Measurements from ENCODE around the gene KSR2.

KSR2 gene

GRCh38 chr12:117481470-117481869, 487.3 kb downstream of the KSR2 start:
- no peak for DNase-seq

- no peak for DNase-seq
Measured at GRCh38 chr12:117476341-117476740, 492.4 kb downstream of the KSR2 start.

DNA sequence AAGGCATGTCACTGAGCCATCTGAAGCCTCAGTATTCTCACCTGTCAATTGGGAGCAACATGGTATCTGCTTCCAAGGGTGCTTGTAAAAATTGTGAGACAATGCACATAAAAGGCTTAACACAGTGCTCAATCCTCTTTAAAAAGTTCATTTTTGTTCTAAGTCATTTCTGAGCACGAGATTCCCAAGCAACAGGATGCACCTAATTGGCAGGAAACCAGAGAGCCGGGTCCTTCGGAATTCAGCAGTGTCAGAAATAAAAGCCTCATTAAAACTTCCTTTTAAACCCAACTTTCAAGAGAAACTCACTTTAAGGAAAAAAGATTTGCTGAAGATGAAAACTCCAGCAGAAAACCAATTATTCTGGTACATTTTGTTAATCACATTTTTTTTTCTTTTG, 494.9 kb downstream of the KSR2 start:
- no peak for DNase-seq

GRCh38 chr12:117472983-117473382, 495.8 kb downstream of the KSR2 start:
- no peak for DNase-seq

GRCh38 chr12:117470804-117471203, 498.0 kb downstream of the KSR2 start:
- DNase-seq: no peak

- no peak for DNase-seq
Measured at GRCh38 chr12:117469883-117470483, 498.8 kb downstream of the KSR2 start.

DNA sequence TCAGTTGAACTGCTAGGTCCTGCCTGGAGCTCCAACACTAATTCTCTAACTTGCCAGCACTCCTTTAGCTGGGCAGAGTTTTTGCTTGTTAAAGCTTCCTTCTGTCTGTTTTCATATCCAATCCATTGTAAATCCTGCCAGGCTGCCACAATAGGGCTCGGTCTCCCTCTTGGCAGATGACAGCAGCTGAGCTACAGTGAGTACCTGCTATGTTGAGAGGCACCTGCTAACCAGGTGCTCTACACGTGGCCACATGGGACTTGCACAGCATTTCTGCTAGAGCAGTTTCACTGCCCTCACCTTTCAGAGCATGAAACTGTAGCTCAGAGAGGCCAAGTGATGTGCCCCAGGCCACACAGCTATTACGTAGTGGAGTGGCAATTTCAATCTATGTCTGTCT, 500.8 kb downstream of the KSR2 start:
- DNase-seq: peak; percentile 21

DNA sequence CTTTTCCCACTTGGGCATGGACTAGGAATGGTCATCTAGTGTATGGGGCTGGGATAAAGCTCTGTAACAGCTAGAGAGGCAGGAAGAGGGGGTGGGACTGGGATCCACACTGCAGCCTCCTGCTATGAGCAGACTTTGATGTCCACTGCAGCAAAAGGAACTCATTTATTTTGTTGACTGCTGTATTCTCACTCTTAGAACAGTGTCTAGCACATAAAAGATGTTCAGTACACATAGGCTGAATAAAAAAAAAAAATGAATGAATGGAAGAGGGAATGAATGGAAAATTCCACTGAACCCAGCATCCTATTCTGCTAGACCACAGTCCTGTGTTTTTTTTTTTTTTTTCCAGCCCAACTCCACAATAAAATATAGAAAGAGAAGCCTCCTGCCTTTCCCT, 501.2 kb downstream of the KSR2 start:
- DNase-seq: no peak

DNA sequence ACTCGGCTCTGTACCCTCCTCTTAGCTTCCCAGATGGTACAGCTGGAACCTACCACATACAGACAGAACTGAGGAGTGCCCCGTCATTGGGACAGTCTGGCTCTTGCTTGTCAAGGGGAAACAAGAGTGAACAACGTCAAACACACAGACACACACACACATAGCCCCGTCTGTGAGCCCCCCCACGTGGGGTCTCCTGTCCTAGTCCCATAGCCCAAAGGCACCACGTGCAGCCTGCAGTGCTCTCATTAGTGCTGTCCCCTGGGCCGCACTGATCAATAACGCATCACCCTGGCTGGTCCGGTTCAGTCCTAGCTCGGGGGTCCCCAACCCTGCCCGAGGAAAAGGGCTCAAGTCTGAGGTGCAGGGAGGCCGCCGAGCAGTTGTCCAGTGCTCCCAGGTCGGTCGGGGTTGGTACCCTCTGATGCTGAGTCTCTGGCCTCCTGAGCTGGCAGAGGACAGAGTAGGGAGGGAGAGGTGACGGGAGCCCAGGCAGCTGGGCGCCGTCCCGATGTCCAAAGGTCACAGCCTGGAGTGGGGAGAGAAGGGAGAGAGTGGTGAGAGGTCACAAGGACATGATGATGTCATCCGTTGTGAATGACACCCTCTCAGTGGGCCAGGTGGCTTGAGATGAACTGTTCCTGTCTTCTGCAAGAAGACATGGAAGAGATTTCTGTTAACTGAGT, 502.0 kb downstream of the KSR2 start:
- DNase-seq: no peak

DNA sequence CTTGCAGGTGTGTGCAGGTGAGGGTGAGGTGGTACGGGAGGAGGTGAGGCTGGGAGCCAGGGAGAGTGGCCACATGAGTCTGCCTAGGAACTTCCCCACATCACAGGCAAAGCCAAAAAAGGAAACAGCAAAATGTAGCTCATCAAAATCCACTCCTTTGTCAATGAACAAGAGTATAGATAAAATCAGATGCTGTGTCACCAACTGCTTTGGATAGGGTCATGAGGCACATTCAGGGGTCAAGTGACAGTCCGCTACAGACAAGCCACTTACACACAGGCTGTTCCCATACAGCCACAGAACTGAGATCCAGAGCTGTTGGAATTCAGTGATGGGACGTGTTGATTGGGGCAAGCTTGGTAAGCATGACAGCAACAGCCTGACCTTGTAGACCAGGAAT, 507.1 kb downstream of the KSR2 start:
- no peak for DNase-seq

GRCh38 chr12:117459229-117459628, 509.6 kb downstream of the KSR2 start:
- DNase-seq: no peak

- DNase-seq: no peak
Measured at GRCh38 chr12:117457189-117457588, 511.6 kb downstream of the KSR2 start.

- no peak for DNase-seq
Measured at GRCh38 chr12:117456076-117456475, 512.7 kb downstream of the KSR2 start.

DNA sequence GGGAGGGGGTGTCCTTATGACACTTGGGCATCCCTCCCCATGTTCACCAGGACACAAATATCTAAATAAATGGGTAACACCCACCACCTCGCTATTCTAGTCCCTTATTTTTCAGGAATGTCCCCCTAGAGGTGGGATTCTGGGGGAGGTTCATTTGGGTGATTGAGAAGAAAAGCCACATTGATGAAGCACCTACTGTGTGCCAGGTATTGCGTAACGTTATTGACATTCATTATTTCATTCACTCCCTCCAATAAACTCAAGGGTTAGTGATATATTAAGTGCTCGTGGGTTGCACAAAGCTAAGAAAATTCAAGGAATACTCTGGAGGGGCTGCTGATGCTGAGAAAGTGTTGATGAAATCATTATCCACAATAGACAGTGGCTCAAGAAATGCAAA, 514.8 kb downstream of the KSR2 start:
- no peak for DNase-seq

- DNase-seq: no peak
Measured at GRCh38 chr12:117452112-117452511, 516.7 kb downstream of the KSR2 start.

- DNase-seq: no peak
Measured at GRCh38 chr12:117450209-117450608, 518.6 kb downstream of the KSR2 start.

- DNase-seq: no peak
Measured at GRCh38 chr12:117447665-117448366, 521.0 kb downstream of the KSR2 start.

DNA sequence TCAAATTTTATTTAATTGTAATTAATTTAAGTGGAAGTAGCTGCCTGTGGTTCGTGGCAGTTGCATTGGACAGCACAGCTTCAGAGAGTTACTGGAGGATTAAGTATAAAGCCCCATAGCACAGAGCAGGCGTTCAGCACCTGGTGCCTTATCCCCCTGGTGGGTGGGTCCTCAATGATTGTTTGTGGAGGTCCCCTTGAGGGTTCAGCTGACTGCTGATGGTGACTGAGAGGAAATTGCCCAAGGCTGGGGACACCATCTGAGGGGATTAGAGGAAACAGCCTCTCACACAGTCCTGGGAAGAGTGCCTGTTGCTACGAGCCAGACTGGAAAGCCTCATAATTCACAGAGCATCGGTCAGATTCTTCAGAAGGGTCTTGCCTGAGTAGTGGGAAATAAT, 524.0 kb downstream of the KSR2 start:
- no peak for DNase-seq

- DNase-seq: no peak
Measured at GRCh38 chr12:117441751-117442150, 527.0 kb downstream of the KSR2 start.

DNA sequence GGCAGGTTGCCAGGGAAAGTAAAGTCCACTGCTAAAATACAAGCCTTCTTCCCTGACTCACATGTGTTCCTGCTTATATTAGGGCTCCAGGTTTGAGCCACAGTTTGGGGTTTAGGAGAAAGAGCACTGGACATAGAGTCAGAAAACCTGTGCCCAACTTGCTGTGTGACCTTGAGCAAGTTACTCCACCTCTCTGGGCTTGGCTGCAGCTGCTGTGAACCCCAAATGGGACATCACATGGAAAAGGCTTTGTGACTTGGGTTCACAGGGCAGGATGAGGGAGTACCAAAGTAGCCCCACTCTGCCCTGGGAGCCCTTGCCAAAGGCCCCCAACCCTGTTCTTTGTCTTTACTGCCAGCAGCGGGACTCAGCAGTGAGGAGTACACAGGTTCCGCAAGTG, 528.4 kb downstream of the KSR2 start:
- no peak for DNase-seq

GRCh38 chr12:117439531-117440001, 529.2 kb downstream of the KSR2 start:
- no peak for DNase-seq

DNA sequence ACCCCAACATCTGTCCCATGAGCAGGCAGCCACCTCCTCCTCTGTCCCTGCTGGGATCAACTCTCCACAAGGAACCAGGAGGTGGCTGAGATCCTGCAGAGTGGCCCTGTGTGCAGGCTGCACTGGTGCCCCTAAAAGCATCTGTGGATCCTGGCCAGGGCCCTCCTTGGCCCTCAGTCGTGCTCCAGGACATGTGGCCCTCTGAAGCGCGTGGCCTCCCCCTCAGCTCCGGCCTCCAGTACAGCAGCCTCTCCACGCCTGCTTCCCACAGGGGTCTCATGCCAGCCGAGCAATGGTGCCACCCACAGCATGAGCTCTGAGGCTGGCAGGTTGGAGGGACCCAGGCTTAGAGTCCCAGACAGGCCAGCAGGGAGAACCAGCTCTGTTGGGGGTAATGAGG, 530.0 kb downstream of the KSR2 start:
- DNase-seq: no peak

- DNase-seq: no peak
Measured at GRCh38 chr12:117437516-117438255, 531.1 kb downstream of the KSR2 start.

- DNase-seq: no peak
Measured at GRCh38 chr12:117433878-117434277, 534.9 kb downstream of the KSR2 start.
